Heart left ventricle (tissue), 13 donors: ENCODE results near the gene PYGB.

Source experiments
- POLR2A ChIP-seq, 2 donors: fragments of 450-650 bp; IDR thresholded peaks; one replicate each; pipeline ENCODE4 v1.6.1; 2017; ENCODE audit warnings: antibody characterized with exemption in 2 of 2, mild to moderate bottlenecking in 2 of 2, moderate library complexity in 2 of 2
- TF ChIP-seq, protein P1 (sequence below), 12 donors: fragments of 200-600 bp; sonication (generic) in 4 of 12; IDR thresholded peaks; one replicate each; pipeline versions ENCODE4 v1.5.0 to v1.8.0; 2018 to 2022; ENCODE audit warnings: antibody characterized with exemption in 12 of 12, mild to moderate bottlenecking in 5 of 12
- donor health status: ischemic (EF 13 %, LVEDD 7.1; RV severe dilation, severe dysfunction).
- donor health status: DM: no; HTN: yes; CAD: no.
- donor health status: DM: no; HTN: no; CAD: no.
- donor health status: ischemic (EF 25% LVEDD 6.9; RV normal size, moderate dysfunction).
- donor health status: ischemic (EF 25% LVEDD 5.7; RV mildly dilated, moderate dysfunction).
- donor health status: ischemic (EF 35%, LVEDD 5.7; RV mildly dilated, moderate dysfunction).
- donor health status: nonischemic (EF 11% LVEDD 7.7; RV severe dilation, severe dysfunction).
- donor health status: DM: yes; HTN: yes; CAD: no.
- donor health status: PGD.
- donor health status: ischemic (EF 29% LVEDD 5.4; RV normal size, mild dysfunction).
- donor health status: nonischemic (EF 23%, LVEDD 6.1; RV moderate dilation, normal function).

GRCh38 chr20:25340380-25340779, 92.5 kb downstream of the PYGB start:
- TF ChIP-seq, protein P1, sequence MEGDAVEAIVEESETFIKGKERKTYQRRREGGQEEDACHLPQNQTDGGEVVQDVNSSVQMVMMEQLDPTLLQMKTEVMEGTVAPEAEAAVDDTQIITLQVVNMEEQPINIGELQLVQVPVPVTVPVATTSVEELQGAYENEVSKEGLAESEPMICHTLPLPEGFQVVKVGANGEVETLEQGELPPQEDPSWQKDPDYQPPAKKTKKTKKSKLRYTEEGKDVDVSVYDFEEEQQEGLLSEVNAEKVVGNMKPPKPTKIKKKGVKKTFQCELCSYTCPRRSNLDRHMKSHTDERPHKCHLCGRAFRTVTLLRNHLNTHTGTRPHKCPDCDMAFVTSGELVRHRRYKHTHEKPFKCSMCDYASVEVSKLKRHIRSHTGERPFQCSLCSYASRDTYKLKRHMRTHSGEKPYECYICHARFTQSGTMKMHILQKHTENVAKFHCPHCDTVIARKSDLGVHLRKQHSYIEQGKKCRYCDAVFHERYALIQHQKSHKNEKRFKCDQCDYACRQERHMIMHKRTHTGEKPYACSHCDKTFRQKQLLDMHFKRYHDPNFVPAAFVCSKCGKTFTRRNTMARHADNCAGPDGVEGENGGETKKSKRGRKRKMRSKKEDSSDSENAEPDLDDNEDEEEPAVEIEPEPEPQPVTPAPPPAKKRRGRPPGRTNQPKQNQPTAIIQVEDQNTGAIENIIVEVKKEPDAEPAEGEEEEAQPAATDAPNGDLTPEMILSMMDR (IDR thresholded peaks at IDR 0.05) = no peak
- no peak for TF ChIP-seq POLR2A (IDR thresholded peaks at IDR 0.05)
